Transverse colon (tissue), 3 donors: ENCODE data around the gene GRB2.

Source experiments
- CTCF ChIP-seq, 5 experiments: fragments of 200-600 bp in 3 of 5; fragments of 450-650 bp in 2 of 5; sonication (generic) in 3 of 5; IDR thresholded peaks; 1 replicate in 2 of 5; 2 replicates in 3 of 5; pipeline ENCODE4 v1.5.1; 2016 to 2017; ENCODE audit warnings: antibody characterized with exemption in 5 of 5, inconsistent platforms in 3 of 5, mild to moderate bottlenecking in 2 of 5, moderate library complexity in 1 of 5
- EP300 ChIP-seq: sonication (generic); formaldehyde crosslinking; IDR thresholded peaks from one replicate; pipeline ENCODE4 v1.6.1; 2017; ENCODE audit warnings: antibody characterized with exemption, low read depth
- POLR2A ChIP-seq: fragments of 450-650 bp; IDR thresholded peaks from one replicate; pipeline ENCODE4 v1.6.1; 2016; ENCODE audit warnings: antibody characterized with exemption, mild to moderate bottlenecking, moderate library complexity

GRCh38 chr17:75371339-75371738, 34.1 kb downstream of the GRB2 start:
- TF ChIP-seq CTCF (IDR thresholded peaks at IDR 0.05) (no peak), POLR2A (no peak), EP300 (no peak)
